ENCODE data around the gene NKAIN1.

GRCh38 chr1:31159869-31160611 is 79.6 kb downstream of the NKAIN1 start:
- TF ChIP-seq EGR1 (IDR thresholded peaks at IDR 0.05) (no peak), FOXM1 (IDR thresholded peaks at IDR 0.05; ENCODE audit: borderline replicate concordance, low read depth) (no peak), MAX (IDR thresholded peaks at IDR 0.05) (no peak), RAD21 (IDR thresholded peaks at IDR 0.05; ENCODE audit: low read depth) (no peak), ZBTB7A (IDR thresholded peaks at IDR 0.05; ENCODE audit: low read depth) (no peak), USF1 (IDR thresholded peaks at IDR 0.05) (no peak), CEBPB (IDR thresholded peaks at IDR 0.05) (no peak), EP300 (IDR thresholded peaks at IDR 0.05; ENCODE audit: borderline replicate concordance) (no peak), REST (IDR thresholded peaks at IDR 0.05; ENCODE audit: low read depth) (no peak), TCF12 (IDR thresholded peaks at IDR 0.05; ENCODE audit: low read depth) (no peak), TEAD4 (IDR thresholded peaks at IDR 0.05) (no peak), TAF1 (IDR thresholded peaks at IDR 0.05; ENCODE audit: low read depth) (no peak; the same call in 1 of the 2 replicates), CREB1 (IDR thresholded peaks at IDR 0.05; ENCODE audit: low read depth) (no peak), YY1 (IDR thresholded peaks at IDR 0.05; ENCODE audit: low read depth) (no peak)

All from Ishikawa (cell line).